Endothelial cell of umbilical vein (primary cell): ENCODE results near the gene ABHD17A. TPM values are rescaled to one million over a fixed set of nuclear protein-coding genes. Genes with fewer than 3 reads are reported as not detected.

Source experiments
- BruUV-seq: library from RNA; stranded (reverse); fragments of 400-500 nt; replicated peaks from 2 replicates; lab custom pipeline; 2021; lab: Mats Ljungman, UMichigan
- CTCF ChIA-PET: fragments of 300-600, 350-600 bp; sonication (Branson Sonifier 250); formaldehyde crosslinking; loops from one replicate; lab custom pipeline; 2021; ENCODE audit warnings: antibody characterized with exemption, inconsistent platforms; lab: Charles Lee
- POLR2A ChIA-PET: fragments of 300-600, 350-600 bp; sonication (Branson Sonifier 250); formaldehyde crosslinking; loops from one replicate; lab custom pipeline; 2021; ENCODE audit warnings: antibody characterized with exemption, inconsistent platforms; lab: Charles Lee
- DNase-seq: peaks from one replicate; pipeline ENCODE4 v3.0.0-alpha.2; 2011; ENCODE audit warnings: low read depth, low spot score
- FAIRE-seq: peaks from 2 replicates; lab custom pipeline; 2011; peaks lifted over from hg19 to GRCh38; lab: Jason Lieb, UNC
- H2AFZ ChIP-seq: 2 replicates; pipeline ENCODE4 v1.6.0; 2012; ENCODE audit warnings: low read depth, low read length, control low read depth, inconsistent platforms
- H3K27ac ChIP-seq: 2 replicates; pipeline ENCODE4 v1.5.1; 2011; ENCODE audit warnings: low read depth, mild to moderate bottlenecking, control low read depth, low read length, moderate library complexity; ENCODE audit not compliant: insufficient read depth
- H3K27me3 ChIP-seq, 2 experiments: 2 replicates each; pipeline versions ENCODE4 v1.6.0 to v1.6.1; 2011; ENCODE audit warnings: low read length in 2 of 2, mixed read lengths in 1 of 2; ENCODE audit not compliant: control insufficient read depth in 2 of 2, insufficient read depth in 2 of 2
- H3K36me3 ChIP-seq, 2 experiments: 2 replicates in 1 of 2; 3 replicates in 1 of 2; pipeline ENCODE4 v1.5.1; 2011; ENCODE audit warnings: low read length in 2 of 2, mild to moderate bottlenecking in 1 of 2, moderate library complexity in 1 of 2; ENCODE audit not compliant: control insufficient read depth in 2 of 2, insufficient read depth in 2 of 2; ENCODE audit errors: extremely low read depth in 1 of 2
- H3K4me1 ChIP-seq: 3 replicates; pipeline ENCODE4 v1.5.1; 2011; ENCODE audit warnings: mild to moderate bottlenecking, low read length; ENCODE audit not compliant: control insufficient read depth, insufficient read depth; ENCODE audit errors: extremely low read depth
- H3K4me2 ChIP-seq: 2 replicates; pipeline ENCODE4 v1.6.1; 2011; ENCODE audit warnings: low read length, control low read depth, mixed read lengths; ENCODE audit not compliant: insufficient read depth
- H3K4me3 ChIP-seq, 3 experiments: fragments of 200-600 bp in 1 of 3; sonication (generic), shearing (Covaris generic) in 1 of 3; replicated peaks in 1 of 3; 2 replicates each; pipeline ENCODE4 v1.5.1; 2011 to 2016; ENCODE audit warnings: control low read depth in 3 of 3, low read length in 3 of 3, mild to moderate bottlenecking in 2 of 3, inconsistent platforms in 1 of 3, low read depth in 1 of 3, moderate library complexity in 1 of 3; ENCODE audit not compliant: insufficient read depth in 1 of 3
- H3K79me2 ChIP-seq: 2 replicates; pipeline ENCODE4 v1.6.0; 2012; ENCODE audit warnings: low read length, inconsistent platforms; ENCODE audit not compliant: control insufficient read depth, insufficient read depth
- H3K9ac ChIP-seq: replicated peaks from 2 replicates; pipeline ENCODE3; 2011; ENCODE audit warnings: low read length, control low read depth; ENCODE audit not compliant: insufficient read depth; ENCODE audit errors: extremely low read depth
- H3K9me1 ChIP-seq: replicated peaks from 3 replicates; pipeline ENCODE4 v1.6.0; 2011; ENCODE audit warnings: mild to moderate bottlenecking, low read length; ENCODE audit not compliant: control insufficient read depth, insufficient read depth; ENCODE audit errors: extremely low read depth
- H3K9me3 ChIP-seq: replicated peaks from 2 replicates; pipeline ENCODE4 v1.5.1; 2012; ENCODE audit warnings: low read length, inconsistent platforms; ENCODE audit not compliant: control insufficient read depth, insufficient read depth
- H4K20me1 ChIP-seq: replicated peaks from 2 replicates; pipeline ENCODE3; 2011; ENCODE audit warnings: mild to moderate bottlenecking, low read length; ENCODE audit not compliant: control insufficient read depth, insufficient read depth; ENCODE audit errors: extremely low read depth
- CTCF ChIP-seq, 2 donors: IDR thresholded peaks; 1 replicate in 1 of 2; 2 replicates in 1 of 2; pipeline ENCODE4 v1.5.1; 2011; ENCODE audit warnings: low read length in 2 of 2, mild to moderate bottlenecking in 2 of 2, moderate library complexity in 2 of 2, control low read depth in 1 of 2, inconsistent platforms in 1 of 2, low read depth in 1 of 2; ENCODE audit not compliant: insufficient read depth in 1 of 2; ENCODE audit errors: extremely low read depth in 1 of 2
- EZH2 ChIP-seq: IDR thresholded peaks from 2 replicates; pipeline ENCODE4 v1.6.1; 2012; ENCODE audit warnings: borderline replicate concordance, low read depth, mild to moderate bottlenecking, moderate library complexity, low read length, inconsistent platforms; ENCODE audit not compliant: severe bottlenecking
- FOS ChIP-seq: IDR thresholded peaks from 2 replicates; pipeline ENCODE4 v1.6.1; 2011; ENCODE audit warnings: mild to moderate bottlenecking, low read length, moderate library complexity, borderline replicate concordance; ENCODE audit not compliant: insufficient read depth
- GATA2 ChIP-seq: IDR thresholded peaks from 2 replicates; pipeline ENCODE4 v1.7.0; 2011; ENCODE audit warnings: low read depth, mild to moderate bottlenecking, moderate library complexity, mixed read lengths, low read length; ENCODE audit not compliant: insufficient read length, insufficient read depth
- JUN ChIP-seq: IDR thresholded peaks from 2 replicates; pipeline ENCODE4 v1.6.1; 2011; ENCODE audit warnings: borderline replicate concordance, low read depth; ENCODE audit not compliant: insufficient read length, insufficient read depth
- MYC ChIP-seq: IDR thresholded peaks from one replicate; pipeline ENCODE4 v1.6.1; 2011; ENCODE audit warnings: mild to moderate bottlenecking, low read depth, low read length
- POLR2A ChIP-seq: IDR thresholded peaks from 2 replicates; pipeline ENCODE4 v1.6.1; 2012; ENCODE audit warnings: low read depth, mild to moderate bottlenecking, control low read depth, low read length
- POLR2AphosphoS5 ChIP-seq: IDR thresholded peaks from 2 replicates; pipeline ENCODE4 v1.6.1; 2012; ENCODE audit warnings: low read depth, mild to moderate bottlenecking, control low read depth, low read length, moderate library complexity; ENCODE audit not compliant: insufficient read depth
- dilution Hi-C: fragments of 300-500 bp; cut with MboI; formaldehyde crosslinking; loops from one replicate; pipeline ENCODE4 v1.15.0; 2019; ENCODE audit warnings: low sequenced_read_pairs; ENCODE audit not compliant: extremely low pct_ligation_motif_present
- intact Hi-C: fragments of 100-400 bp; cut with micrococcal nuclease; formaldehyde crosslinking; loops from one replicate; pipeline ENCODE4 v1.10.0; 2022
- polyA plus RNA-seq, 4 experiments: library from polyadenylated mRNA; depleted of rRNA in 3 of 4; stranded (reverse) in 3 of 4; unstranded in 1 of 4; fragments of >200 nt; gene quantifications; 2 replicates each; pipeline versions ENCODE4 v1.2.1 to v1.2.3, GENCODE V29; 2011 to 2012; ENCODE audit warnings: missing spikeins in 1 of 4
- total RNA-seq: library from RNA; stranded (reverse); gene quantifications from 2 replicates; pipeline ENCODE4 v1.2.3, GENCODE V29; 2021
- TF ChIP-seq, protein P1 (sequence below): IDR thresholded peaks from 2 replicates; pipeline ENCODE4 v1.6.1; 2011; ENCODE audit not compliant: insufficient read depth, insufficient read length

Gene ABHD17A
- total and polyA plus RNA-seq, 2 donors (not counting 3 experiments of a cell fraction or from before 2014, with no cell fraction given), result 89.8 to 143 TPM

DNA sequence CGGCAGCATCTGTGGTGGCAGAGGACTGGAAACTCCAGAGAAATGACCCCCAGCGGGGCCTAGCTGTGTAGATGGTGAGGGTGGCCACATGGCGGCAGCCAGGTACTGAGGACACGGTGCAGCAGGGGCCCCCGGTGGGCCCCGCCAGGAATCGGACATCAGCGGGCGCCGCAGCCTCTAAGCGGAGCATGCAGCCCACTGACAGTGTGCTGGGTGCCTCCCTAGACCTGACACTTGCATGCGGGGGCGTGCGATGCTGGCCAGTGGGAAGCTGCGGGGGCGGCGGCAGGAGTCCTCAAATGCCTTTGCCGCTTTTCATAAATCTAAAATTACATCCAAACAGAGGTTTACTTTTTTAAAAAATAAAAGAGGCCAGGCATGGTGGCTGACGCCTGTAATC, 36.0 kb upstream of the ABHD17A start:
- Histone ChIP-seq H4K20me1 (no peaks in the 10 kb centered on the region), H3K4me3 (no peak overlapping the region), H3K36me3 (peaks cover 5 to 32% of the 10 kb centered on the region in 2 experiments), H3K9me1 (no peaks in the 10 kb centered on the region), H3K9me3 (no peaks in the 10 kb centered on the region), H3K27me3 (no peaks in the 10 kb centered on the region), H3K27ac (no peak overlapping the region), H3K4me1 (no peaks in the 10 kb centered on the region), H3K9ac (no peak overlapping the region), H2AFZ (no peak overlapping the region), H3K4me2 (no peak overlapping the region), H3K79me2 (no peaks in the 10 kb centered on the region)
- no peak for TF ChIP-seq POLR2AphosphoS5
- TF ChIP-seq EZH2, result no peak
- no peak for TF ChIP-seq MYC
- TF ChIP-seq JUN, result no peak
- no peak for TF ChIP-seq CTCF (IDR thresholded peaks at IDR 0.05; ENCODE audit: extremely low read depth in 1 of 2, insufficient read depth in 1 of 2, low read depth in 1 of 2, low read length in 2 of 2)
- no peak for TF ChIP-seq FOS
- TF ChIP-seq, protein P1, sequence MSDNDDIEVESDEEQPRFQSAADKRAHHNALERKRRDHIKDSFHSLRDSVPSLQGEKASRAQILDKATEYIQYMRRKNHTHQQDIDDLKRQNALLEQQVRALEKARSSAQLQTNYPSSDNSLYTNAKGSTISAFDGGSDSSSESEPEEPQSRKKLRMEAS, result no peak
- no peak for TF ChIP-seq POLR2A
- no peak for TF ChIP-seq GATA2
- ChIA-PET CTCF (no interaction called here), POLR2A (no interaction called here)
- intact Hi-C loops (no loop called here), dilution Hi-C loops (no loop called here)
- DNase-seq (no peak), FAIRE-seq (no peak)
- BruUV-seq, result no TSS peak
